SU-DHL-6 (cell line): ENCODE data around the gene RILP.

Experiments
- CTCF ChIP-seq: fragments of 200-600 bp; sonication (generic); IDR thresholded peaks from one replicate; pipeline ENCODE4 v1.5.1; 2017; ENCODE audit warnings: antibody characterized with exemption, mild to moderate bottlenecking, low read length, moderate library complexity; ENCODE audit not compliant: insufficient read depth, poor library complexity, severe bottlenecking
- EZH2phosphoT487 ChIP-seq: fragments of 200-600 bp; sonication (generic), shearing (Covaris generic); conservative IDR thresholded peaks from 2 replicates; pipeline ENCODE4 v1.6.1; 2018; ENCODE audit warnings: mild to moderate bottlenecking, antibody characterized with exemption, low read length, moderate library complexity, mixed read lengths

- TF ChIP-seq CTCF (no peak), EZH2phosphoT487 (no peak)
These were observed 41.0 kb upstream of the RILP start for GRCh38 chr17:1690544-1691221.
